GM06990 (cell line): ENCODE measurements around the gene RAVER1.

Source experiments
- DNase-seq: peaks from one replicate; pipeline ENCODE4 v3.0.0-alpha.2; 2011; ENCODE audit not compliant: insufficient read length; ENCODE audit errors: extremely low read depth
- H3K27me3 ChIP-seq: replicated peaks from 2 replicates; pipeline ENCODE4 v1.6.0; 2011; ENCODE audit warnings: low read length; ENCODE audit not compliant: control insufficient read depth, insufficient read depth
- H3K36me3 ChIP-seq: 2 replicates; pipeline ENCODE4 v1.5.1; 2011; ENCODE audit warnings: low read length; ENCODE audit not compliant: control insufficient read depth, insufficient read depth
- H3K4me3 ChIP-seq: replicated peaks from 2 replicates; pipeline ENCODE4 v1.5.1; 2011; ENCODE audit warnings: low read depth, mild to moderate bottlenecking, control low read depth, low read length
- TF ChIP-seq, protein P1 (sequence below): IDR thresholded peaks from 2 replicates; pipeline ENCODE4 v1.5.1; 2011; ENCODE audit warnings: low read length, control low read depth, mild to moderate bottlenecking, inconsistent platforms; ENCODE audit not compliant: insufficient read depth, poor library complexity, severe bottlenecking

RAVER1 gene

GRCh38 chr19:10306327-10306726 is 27.0 kb downstream of the RAVER1 start:
- no peak for DNase-seq
- no peaks in the 10 kb centered on the region; the same call in none of the 2 replicates for H3K36me3 ChIP-seq
- TF ChIP-seq, protein P1, sequence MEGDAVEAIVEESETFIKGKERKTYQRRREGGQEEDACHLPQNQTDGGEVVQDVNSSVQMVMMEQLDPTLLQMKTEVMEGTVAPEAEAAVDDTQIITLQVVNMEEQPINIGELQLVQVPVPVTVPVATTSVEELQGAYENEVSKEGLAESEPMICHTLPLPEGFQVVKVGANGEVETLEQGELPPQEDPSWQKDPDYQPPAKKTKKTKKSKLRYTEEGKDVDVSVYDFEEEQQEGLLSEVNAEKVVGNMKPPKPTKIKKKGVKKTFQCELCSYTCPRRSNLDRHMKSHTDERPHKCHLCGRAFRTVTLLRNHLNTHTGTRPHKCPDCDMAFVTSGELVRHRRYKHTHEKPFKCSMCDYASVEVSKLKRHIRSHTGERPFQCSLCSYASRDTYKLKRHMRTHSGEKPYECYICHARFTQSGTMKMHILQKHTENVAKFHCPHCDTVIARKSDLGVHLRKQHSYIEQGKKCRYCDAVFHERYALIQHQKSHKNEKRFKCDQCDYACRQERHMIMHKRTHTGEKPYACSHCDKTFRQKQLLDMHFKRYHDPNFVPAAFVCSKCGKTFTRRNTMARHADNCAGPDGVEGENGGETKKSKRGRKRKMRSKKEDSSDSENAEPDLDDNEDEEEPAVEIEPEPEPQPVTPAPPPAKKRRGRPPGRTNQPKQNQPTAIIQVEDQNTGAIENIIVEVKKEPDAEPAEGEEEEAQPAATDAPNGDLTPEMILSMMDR: no peak
- H3K27me3 ChIP-seq: no peaks in the 10 kb centered on the region
- H3K4me3 ChIP-seq: no peak overlapping the region

DNA sequence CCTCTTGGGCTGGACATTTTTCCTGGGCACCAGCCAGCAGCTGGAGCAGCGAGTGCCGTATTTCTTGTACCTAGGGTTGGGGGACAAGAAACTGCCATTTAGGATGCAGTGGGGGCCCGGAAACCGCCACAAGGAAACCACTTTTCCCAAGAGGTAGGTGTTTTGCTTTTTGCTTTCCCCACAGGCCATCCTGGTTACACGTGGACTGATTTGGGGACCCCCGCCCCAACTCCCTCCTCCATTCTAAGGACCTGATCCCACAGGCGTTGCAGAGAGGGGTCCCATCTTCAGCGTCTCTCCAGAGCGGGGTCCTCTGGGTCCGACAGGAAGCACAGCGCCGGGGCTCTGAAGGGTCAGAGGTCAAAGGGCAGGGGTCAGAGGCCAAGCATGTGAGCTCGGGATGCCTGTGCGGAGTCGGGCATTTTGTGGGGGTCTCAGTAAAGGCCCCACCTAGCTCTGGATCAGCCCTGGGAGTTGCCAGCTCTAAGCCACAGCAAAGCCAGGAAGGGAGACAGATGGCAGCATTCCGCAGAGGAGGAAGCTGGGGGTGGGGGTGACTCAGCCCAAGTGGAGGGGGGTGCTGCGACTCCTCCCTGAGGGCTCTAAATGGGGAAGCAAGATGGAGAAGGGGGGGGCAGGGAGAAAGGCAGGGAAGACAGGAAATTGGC is 28.1 kb downstream of the RAVER1 start:
- TF ChIP-seq, protein P1: no peak
- Histone ChIP-seq H3K27me3 (no peaks in the 10 kb centered on the region), H3K4me3 (no peak overlapping the region), H3K36me3 (no peaks in the 10 kb centered on the region; the same call in none of the 2 replicates)
- DNase-seq: no peak

- TF ChIP-seq, protein P1: no peak
- H3K4me3 ChIP-seq: no peak overlapping the region
Observed at GRCh38 chr19:10299545-10300458, 33.5 kb downstream of the RAVER1 start.

DNA sequence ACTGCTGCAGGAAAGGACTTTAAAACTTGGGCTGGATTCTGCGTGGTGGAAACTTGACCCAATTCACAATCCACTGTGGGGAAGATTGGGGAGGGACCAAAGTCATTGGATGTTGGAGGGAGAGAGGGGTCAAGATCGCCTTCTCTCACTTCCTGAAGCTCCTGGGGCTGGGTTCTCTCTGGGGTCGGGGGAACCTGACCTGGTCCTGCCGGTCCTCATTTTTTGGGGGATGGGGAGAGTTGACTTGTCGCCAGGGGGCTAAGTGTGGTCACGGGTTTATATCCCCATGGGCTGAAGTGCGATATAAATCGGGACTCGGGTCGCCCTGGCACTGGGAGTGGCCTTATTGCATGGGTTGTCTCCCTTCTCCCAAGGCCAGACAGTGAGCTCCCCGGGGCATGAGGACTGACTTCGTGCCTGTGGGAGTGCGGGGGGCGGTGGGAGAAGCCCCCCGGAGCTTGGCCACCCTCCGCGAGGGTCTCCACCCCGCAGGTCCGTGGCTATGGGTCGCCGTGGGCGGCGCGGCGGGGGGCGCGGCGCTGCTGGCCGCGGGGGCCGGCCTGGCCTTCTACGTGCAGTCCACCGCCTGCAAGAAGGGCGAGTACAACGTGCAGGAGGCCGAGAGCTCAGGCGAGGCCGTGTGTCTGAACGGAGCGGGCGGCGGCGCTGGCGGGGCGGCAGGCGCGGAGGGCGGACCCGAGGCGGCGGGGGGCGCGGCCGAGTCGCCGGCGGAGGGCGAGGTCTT is 37.3 kb downstream of the RAVER1 start:
- H3K27me3 ChIP-seq: no peaks in the 10 kb centered on the region
- H3K4me3 ChIP-seq: peak overlapping the region; percentile 62
- no peak for DNase-seq
- no peaks in the 10 kb centered on the region for H3K36me3 ChIP-seq
- TF ChIP-seq, protein P1: no peak

More at GRCh38 chr19:10299545-10300458, 33.5 kb downstream of the RAVER1 start:
- Histone ChIP-seq H3K27me3 (no peaks in the 10 kb centered on the region), H3K36me3 (no peaks in the 10 kb centered on the region; the same call in 1 of the 2 replicates)
- no peak for DNase-seq

GRCh38 chr19:10295305-10295846 is 38.0 kb downstream of the RAVER1 start:
- Histone ChIP-seq H3K27me3 (no peaks in the 10 kb centered on the region), H3K36me3 (no peaks in the 10 kb centered on the region), H3K4me3 (peak overlapping the region; percentile 62)
- DNase-seq: peak; percentile 80
- TF ChIP-seq, protein P1: peak; percentile 35
